Limb (tissue), 2 donors: ENCODE data around the gene TRAF7.
"Not testable (repeated sequence)": the region's sequence is repeated elsewhere in the genome, so short reads cannot be mapped to it uniquely, and the experiment has no call there.

Experiments used
- DNase-seq, 2 donors: peaks; one replicate each; pipeline ENCODE4 v3.0.0-alpha.2; 2016; ENCODE audit errors: extremely low spot score in 2 of 2

TRAF7 gene

DNA sequence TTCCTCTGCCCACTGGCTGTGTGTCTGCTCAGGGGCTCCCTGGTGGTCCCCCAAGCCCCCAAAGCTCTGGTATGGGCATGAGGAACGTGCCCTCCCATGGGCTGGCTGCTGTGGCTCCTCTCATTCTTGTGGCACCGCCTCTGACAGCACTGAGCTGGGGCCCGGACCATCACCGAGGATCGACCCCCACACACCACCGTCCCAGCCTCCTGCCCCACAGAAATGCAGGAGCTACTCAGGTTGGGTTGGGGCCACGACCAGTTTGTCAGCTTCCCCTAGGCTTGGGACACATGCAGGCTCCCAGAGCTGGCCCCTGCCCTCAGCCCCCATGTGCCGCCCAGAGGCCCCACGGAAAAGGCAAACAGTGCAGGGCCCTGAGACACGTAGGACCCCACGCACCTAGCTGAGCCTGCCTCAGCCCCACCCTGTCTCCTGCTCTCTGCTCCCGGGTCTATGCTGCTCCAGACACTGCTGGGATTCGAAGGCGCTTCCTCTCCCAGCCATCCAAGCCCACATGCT lies 44.1 kb downstream of the TRAF7 start:
- DNase-seq = no peak

DNA sequence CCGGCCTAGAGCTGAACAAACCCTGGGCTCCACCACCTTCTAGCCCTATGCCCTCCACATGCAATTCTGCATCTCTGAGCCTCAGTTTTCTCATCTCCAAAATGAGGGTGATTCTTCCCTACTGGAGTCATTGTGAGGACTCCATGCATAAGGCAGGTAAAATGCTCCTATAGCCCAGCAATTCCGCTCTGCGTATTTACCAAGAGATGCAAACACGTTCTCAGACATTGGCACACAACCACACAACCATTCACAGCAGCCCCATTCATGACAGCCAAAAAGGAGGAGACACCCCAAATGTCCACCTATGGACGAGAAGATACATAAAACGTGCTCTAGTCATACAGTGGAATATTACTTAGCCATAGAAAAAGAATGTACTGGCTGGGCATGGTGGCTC lies 44.7 kb downstream of the TRAF7 start:
- no peak for DNase-seq

DNA sequence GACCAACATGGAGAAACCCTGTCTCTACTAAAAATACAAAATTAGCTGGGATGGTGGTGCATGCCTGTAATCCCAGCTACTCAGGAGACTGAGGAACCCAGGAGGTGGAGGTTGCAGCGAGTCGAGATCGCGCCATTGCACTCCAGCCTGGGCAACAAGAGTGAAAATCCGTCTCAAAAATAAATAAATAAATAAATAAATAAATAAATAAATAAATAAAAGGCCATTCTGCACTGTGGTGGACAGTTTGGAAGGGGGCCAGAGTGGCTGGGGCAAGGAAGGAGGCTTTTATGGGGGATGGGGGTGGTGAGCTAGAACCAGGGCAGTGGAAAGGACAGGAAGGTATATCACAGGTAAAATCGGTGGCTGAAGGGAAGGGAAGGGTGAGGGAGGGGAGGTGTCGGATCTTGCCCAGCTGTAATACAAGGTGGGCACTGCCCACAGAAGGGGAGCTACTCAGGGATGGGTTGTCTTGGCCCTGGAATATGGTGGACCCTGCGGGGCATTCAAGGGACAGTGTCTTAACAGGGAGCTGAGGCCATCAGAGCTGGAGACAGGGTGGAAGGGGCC lies 47.6 kb downstream of the TRAF7 start:
- not testable (repeated sequence) for DNase-seq

DNA sequence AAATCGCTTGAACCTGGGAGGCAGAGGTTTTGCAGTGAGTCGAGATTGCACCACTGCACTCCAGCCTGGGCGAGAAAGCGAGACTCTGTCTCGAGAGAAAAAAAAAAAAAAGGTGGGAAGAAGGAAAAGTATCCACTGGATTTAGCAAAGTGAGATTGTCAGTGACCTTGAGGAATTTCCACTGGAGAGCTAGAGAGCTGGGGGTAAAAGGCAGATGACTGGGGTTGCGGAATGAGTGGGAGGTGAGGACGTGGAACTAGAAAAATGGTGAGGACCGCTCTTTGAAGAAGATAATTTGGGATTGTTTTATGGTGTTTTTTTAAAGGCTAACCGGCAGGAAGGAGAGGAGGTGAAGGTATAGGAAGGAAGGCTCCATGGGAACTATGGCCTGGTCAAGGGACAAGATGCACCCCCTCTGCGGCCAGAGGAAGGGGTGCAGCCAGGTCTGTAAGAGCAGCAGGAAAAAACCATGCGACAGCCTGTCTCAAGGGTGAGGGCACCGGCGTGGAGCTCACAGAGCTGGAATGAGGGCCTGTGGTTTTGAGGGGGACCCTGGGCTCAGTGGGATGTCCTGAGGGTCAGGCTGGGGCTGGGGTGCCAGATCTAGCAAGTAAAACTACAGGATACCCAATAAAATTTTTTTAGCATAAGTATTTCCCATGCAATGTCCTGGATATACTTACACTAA lies 49.0 kb downstream of the TRAF7 start:
- no peak for DNase-seq

DNA sequence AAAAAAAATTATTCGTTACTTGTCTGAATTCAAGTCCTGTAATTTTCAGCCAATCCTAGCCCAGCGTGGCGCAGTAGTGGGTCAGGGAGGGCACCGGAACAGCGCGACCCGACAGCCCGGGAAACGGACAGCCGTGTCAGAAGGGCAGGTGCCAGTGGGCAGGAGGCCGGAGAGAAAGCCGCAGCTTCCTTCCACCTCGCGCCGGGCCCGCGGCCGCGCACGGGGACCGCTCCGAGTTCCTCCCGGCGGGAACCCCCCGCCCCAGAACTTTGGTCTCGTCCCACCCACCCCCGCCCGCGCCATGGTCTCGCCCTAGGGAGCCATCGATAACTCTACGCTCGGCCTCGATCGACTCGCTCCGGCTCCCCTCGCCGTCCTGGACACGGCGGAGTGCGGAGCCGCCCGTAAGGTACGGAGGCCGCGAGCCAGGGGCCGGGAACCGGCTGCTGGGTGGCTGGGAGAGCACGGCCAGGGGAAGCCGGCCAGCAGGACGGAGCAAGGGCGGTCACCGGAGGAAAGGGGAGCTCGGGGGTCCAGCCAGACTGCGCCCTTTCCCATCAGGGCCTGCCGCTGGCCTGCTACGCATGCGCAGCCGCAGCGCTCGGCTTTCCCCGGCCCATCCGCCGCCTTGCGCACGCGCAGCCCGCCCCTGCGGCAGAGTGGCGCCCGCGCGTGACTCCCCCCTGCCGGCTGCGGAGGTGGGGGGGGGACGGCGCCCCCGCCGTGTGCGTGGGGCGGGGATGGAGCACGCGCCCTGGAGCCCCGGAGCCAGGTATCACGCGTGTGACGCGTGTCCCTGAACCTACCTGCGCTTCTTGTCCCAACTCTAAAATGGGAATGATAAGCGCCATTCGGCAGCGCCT lies 49.8 kb downstream of the TRAF7 start, which contains the start of gene MLST8:
TSS of gene MLST8 (plus strand) at position 351 of the 863 bp plus-strand sequence. CDS start 632 bp downstream, outside the sequence.
- DNase-seq = peak; percentile 88 to 95

DNA sequence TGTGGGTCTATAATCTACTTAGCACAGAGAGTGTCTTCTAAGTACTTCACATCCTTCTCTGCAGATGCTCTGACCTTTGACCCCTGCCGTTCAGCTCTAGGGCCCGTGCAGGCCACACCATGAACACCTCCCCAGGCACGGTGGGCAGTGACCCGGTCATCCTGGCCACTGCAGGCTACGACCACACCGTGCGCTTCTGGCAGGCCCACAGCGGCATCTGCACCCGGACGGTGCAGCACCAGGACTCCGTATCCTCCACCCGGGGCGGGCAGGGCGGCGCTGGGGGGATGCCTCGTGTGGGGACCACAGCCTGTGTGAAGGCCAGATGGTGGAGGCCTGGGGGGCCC lies 50.4 kb downstream of the TRAF7 start:
- DNase-seq = peak in 1 of 2 donors; percentile 59

DNA sequence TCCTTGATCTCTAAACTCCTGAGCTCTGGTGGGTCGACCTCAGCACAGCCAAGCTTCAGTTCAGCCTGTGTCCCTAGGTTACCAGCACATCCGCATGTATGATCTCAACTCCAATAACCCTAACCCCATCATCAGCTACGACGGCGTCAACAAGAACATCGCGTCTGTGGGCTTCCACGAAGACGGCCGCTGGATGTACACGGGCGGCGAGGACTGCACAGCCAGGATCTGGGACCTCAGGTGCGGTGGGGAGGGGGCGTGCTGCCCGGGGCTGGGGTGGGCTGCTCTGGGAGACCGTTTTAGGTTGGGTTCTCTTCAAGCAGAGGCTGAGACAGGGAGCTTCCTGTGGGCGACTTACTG lies 50.8 kb downstream of the TRAF7 start:
- no peak for DNase-seq

DNA sequence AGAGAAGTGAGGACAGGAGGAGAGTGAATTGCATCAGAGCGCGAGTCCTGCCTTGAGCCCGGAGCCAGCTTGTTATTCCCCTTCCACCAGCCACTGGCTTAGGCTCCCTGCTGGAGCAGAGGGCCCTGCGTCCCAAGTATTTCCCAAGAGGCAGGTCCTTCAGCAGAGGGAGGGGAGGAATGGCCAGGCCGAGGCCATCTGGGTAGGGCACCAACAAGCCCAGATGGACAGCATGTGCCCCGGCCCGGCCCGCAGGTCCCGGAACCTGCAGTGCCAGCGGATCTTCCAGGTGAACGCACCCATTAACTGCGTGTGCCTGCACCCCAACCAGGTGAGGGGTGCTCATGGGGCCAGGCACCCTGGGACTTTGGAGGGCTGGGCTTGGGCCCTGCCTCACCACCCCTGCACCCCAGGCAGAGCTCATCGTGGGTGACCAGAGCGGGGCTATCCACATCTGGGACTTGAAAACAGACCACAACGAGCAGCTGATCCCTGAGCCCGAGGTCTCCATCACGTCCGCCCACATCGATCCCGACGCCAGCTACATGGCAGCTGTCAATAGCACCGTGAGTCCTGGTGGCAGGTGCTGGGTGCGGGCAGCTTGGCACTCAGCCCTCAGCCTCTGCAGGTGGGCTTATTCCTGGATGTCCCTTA lies 51.3 kb downstream of the TRAF7 start:
- no peak for DNase-seq

DNA sequence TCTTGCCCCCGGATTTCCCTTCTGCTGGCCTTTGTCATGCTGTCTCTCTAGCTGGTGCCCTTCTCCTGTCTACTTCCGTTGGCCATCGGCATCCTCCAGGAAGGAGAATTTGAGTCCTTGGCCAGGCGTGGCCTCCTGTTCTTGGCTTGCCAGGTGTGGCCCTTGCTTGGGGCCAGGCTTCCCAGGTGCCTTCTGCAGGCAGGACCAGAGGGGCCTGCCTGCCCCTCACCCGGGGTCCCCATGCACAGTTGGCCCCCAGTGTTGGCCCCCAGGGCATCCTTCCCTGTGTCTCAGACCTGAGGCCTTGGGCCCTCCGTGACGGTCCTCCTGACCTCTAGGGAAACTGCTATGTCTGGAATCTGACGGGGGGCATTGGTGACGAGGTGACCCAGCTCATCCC lies 52.3 kb downstream of the TRAF7 start:
- no peak for DNase-seq

DNA sequence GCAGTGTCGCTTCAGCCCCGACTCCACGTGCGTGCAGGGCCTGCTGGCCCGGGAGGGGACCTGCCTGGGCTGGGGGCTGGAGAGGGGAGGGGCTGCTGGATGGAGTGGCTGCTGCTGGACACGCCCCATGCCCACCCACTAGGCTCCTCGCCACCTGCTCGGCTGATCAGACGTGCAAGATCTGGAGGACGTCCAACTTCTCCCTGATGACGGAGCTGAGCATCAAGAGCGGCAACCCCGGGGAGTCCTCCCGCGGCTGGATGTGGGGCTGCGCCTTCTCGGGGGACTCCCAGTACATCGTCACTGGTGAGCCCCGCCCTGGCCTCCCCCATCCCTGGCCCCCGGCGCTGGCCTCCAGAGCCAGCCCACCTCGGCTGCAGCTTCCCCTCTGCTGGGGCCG lies 52.7 kb downstream of the TRAF7 start:
- DNase-seq = no peak

DNA sequence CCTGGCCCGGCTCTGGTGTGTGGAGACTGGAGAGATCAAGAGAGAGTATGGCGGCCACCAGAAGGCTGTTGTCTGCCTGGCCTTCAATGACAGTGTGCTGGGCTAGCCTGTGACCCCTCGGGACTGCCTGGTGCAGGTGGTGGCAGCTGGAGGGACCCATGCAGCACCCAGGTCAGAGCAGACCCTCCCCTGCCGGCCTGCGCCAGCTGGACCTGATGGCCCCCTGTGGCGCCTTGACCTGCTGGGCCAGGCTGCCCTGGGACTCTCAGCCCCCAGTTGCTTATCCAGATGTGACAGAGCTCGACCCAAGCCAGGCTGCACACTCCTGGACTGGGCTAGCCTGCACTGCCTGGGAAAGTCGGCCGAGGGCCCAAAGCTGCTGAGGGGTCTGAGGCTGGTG lies 53.2 kb downstream of the TRAF7 start:
- DNase-seq = no peak

DNA sequence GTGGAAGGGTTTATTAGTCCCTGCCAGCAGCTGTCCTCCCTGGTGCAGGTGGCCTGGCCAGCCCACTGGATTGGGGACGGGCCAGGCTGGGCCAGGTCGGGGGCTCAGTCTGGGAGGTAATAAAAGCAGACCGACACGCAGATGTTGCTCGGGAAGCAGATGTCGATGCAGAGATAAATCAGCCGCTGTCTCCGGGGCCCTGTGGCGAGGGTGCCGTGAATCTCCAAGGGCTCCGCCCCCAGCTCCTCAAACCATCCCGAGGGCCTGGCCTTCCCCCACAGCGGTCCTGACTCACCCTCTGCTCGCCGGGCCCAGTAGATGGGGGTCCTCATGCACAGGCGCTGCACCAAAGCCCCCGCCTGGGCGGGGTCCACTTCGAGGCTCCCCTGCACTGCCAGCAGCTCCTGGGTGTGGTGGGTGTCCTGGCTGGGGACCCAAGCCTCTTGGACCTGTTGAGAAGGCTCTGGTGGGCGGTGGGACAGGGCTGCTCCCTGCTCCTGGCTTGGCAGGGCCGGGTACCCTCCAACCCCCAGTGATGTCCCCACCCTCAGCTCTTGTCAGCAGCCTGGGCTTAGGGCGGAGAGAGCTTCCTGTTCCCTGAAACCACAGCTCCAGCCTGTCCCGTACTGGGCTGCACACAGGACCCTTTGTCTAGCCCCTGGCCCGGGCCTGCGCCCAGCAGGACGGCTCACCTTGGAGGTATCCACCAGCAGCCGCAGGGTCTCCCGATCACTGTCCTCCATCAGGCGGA lies 53.9 kb downstream of the TRAF7 start:
- DNase-seq = no peak

DNA sequence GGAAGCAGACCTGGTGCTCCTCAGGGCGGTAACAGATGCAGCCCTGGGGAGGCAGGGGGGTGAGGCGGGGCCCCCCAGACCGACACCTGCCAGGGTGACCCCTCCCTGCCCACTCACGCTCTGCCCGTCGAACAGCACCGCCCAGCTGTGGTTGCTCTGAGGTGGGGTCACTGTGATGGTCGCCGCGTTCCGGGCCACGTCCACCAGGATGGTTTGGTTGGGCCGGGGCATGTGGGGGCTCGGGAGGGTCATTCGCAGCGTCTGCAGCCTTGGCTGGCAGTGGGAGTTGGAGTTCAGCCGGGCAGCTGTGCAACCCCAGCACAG lies 54.4 kb downstream of the TRAF7 start:
- no peak for DNase-seq

DNA sequence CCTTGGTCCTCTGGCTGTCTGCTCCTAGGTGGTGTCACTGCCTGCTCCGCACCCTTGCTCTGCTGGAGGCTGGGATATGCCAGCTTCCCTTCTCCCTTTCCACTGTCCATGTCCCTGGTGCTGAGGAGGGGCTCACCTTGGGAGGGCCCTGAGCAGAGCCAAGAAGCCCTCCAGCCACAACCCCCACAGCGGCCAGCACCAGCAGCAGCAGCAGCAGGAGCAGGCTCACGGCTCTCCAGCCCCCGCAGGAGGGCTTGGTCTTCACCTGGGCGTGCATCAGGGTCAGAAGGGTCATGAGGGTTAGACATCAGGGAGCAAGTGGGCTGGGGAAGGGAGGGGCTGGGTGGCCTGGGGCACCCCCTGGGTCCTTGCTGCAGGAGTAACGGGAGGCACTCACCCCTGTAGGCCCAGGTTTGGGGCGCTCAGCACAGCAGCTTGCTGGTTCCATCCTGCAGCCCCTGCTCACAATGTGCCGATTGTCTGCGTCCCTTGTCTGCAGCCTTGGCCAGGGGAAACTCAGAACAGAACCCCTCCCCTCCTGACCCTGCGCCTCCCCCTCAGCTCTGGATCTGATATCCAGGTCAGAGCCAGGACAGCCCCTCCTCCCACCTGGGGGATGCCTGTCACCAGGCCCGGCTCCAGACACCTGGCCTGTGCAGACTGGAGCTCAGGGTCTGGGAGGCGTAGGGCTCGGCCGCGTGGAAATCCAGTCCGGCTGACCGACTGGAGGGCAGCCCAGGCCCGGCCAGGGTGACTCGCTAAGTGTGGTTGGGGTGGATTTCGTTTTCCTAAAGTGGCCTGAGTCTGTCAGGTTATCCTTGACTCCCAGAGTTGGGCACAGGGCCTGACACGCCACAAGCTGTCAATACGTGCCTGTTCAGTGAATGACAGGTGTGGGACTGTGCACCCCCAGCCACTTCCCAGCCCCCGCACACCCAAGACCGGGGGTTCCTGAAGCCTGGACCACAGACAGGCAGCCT lies 55.1 kb downstream of the TRAF7 start, which contains the start of gene BRICD5:
TSS of gene BRICD5 (minus strand) at position 478 of the 980 bp plus-strand sequence. CDS start at position 448, 30 bp downstream.
- DNase-seq = no peak

DNA sequence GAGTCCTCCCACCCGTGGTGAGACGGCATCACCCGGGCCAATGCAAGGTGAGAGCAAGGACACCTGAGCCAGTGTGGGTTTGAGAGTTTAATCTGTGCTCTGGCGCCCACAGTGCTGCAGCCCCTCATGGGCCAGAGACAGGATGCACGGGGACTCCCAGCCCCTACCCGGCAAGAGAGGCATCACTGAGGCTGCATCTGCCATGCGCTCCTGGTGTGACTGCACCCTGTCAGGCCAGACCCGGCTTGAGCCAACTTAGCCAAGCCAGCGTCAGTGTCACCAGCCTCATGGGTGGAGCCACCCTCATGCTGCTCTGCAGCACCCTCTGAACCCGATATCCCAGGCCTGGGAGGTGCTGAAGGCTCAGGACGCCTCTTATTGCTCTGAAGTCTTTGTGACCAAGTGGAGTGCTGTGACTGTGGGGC lies 56.4 kb downstream of the TRAF7 start:
- DNase-seq = no peak

DNA sequence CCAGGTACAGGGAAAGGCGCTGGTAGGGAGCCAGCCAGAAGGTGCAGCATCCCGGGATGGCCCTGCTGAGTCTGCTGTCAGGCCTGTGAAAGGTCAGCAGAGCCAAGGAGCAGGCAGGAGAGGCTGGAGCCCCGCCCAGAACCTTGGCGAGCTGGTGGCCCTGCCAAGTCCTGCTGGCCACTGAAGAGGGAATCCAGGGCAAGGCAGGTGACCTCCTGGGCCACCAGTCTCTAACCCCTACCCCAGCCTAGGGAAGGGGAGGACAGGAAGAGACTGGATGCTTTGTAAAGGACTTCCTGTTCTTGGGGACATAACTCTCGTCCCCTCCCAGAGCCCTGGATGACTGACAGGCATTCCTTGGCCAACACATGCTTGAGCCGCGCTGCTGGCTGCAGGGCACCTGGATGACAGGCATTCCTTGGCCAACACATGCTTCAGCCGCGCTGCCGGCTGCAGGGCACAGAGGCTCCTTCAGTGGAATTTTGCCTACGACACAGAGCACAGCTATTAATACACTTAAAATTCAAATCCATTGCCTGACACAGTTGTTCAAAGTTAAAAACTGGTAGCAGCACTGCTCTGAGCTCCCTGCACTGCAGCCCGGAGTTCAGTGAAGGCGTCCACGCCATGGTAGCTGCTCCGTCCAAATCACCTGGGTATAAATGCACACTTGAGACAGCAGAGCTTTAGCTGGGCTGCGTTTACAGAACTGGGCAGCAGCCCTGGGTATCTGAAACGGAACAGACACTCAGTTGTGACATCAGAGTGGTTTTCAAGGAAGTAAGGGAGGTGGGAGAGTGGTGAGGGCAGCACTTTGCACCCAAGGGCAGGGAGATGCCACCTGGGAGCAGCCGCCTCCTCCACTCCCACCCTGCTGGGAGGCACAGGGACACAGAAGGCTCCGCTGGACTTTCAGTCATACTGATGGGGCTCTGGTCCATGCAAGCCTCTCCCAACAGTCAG lies 57.1 kb downstream of the TRAF7 start:
- DNase-seq = no peak

DNA sequence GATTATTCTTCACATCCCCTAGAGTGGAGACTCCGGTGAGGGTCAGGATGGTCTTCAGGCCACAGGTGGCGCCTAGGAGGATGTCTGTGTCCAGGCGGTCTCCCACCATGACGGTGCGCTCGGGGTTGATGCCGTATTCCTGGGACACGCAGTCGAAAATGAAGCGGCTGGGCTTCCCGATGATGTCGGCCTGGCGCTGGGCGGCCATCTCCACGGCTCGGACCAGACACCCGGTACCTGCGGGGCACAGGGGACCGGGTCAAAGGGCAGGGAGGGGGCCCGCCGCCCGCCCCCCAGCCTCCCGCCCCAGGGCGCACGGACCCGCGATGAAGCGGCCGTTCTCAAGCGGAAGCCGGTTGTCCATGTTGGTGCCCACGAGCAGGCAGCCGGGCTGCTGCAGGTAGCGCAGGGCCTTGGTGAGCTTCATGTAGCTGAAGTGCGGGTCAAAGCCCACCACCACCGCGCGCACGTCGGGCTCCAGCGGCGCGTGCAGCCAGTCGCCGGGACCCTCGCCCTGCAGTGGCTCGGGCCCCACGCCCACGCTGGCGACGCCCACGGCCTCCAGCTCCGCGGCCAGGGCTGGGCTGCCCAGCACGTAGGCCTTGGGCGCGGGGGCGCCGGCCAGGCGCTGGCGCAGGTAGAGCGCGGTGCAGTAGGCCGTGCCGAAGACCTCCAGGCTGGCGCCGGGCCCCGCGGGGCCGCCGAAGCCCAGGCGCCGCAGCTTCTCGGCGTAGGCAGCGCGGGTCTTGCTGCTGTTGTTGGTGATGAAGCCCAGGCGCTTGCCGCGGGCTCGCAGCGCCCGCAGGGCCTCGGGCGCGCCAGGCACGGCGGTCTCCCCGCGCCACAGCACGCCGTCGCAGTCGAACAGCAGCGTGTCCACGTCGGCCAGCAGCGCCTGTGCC lies 58.5 kb downstream of the TRAF7 start:
- no peak for DNase-seq

DNA sequence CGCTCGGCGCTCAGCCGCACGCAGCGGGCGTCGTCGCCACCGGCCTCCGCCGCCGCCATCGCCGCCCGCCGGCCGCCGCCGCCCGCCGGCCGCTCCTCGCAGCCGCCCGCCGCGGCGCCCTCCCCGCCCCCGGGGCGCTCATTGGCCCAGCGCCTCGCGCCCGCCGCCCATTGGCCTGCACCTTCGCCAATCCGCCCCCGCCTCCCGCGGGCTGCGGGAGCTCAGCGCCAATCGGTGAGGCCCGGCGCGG lies 59.1 kb downstream of the TRAF7 start, which contains the start of gene PGP:
TSS of gene PGP (minus strand) at position 122 of the 250 bp plus-strand sequence. CDS start at position 59, 63 bp downstream.
- DNase-seq = no peak
